Measurements from ENCODE around the gene WNT5A. TPM values are rescaled to one million over a fixed set of nuclear protein-coding genes. Genes with fewer than 3 reads are reported as not detected.

The WNT5A gene
- total RNA-seq, 1 experiment from 2014 or later = 1.1 TPM

- Histone ChIP-seq H3K9me3 (ENCODE audit: control insufficient read depth, low read depth, low read length) (no peaks in the 10 kb centered on the region), H3K18ac (ENCODE audit: insufficient read length, low read depth, low read length) (no peak overlapping the region), H4K91ac (ENCODE audit: insufficient read length, low read depth, low read length) (no peak overlapping the region), H2BK120ac (ENCODE audit: low read depth, low read length, poor library complexity, severe bottlenecking) (no peak overlapping the region), H3K9ac (ENCODE audit: extremely low read depth, insufficient read length, low read length) (no peak overlapping the region), H2BK15ac (ENCODE audit: low read depth, low read length) (no peak overlapping the region), H2AFZ (ENCODE audit: low read length) (no peak overlapping the region), H3K27ac (ENCODE audit: insufficient read length, low read depth, low read length) (no peak overlapping the region), H3T11ph (ENCODE audit: low read length) (no peak overlapping the region), H3K27me3 (ENCODE audit: insufficient read depth, low read length) (peaks cover 38% of the 10 kb centered on the region; the same call in 1 of the 2 replicates), H3K4me1 (ENCODE audit: insufficient read depth, low read length) (no peaks in the 10 kb centered on the region; the same call in 1 of the 2 replicates), H2BK12ac (ENCODE audit: insufficient read length, low read depth, low read length) (no peak overlapping the region), H4K5ac (ENCODE audit: insufficient read length, low read depth, low read length) (no peak overlapping the region), H3K23ac (ENCODE audit: insufficient read length, low read depth, low read length) (no peak overlapping the region), H3K56ac (ENCODE audit: insufficient read length, low read depth, low read length) (no peak overlapping the region), H4K20me1 (ENCODE audit: control insufficient read depth, insufficient read depth, insufficient read length) (no peaks in the 10 kb centered on the region), H4K8ac (replicated peaks; ENCODE audit: insufficient read length, low read depth, low read length) (no peak overlapping the region), H3K79me1 (ENCODE audit: insufficient read depth, low read depth, low read length, poor library complexity, severe bottlenecking) (no peaks in the 10 kb centered on the region), H3K23me2 (ENCODE audit: insufficient read length, low read depth, low read length, poor library complexity, severe bottlenecking) (peaks cover 54% of the 10 kb centered on the region), H2AK5ac (ENCODE audit: insufficient read length, low read length) (no peak overlapping the region), H2BK20ac (ENCODE audit: low read depth, low read length, poor library complexity, severe bottlenecking) (no peak overlapping the region), H2BK5ac (ENCODE audit: insufficient read length, low read length) (no peak overlapping the region), H3K79me2 (ENCODE audit: insufficient read depth, low read length) (no peaks in the 10 kb centered on the region), H3K4me2 (ENCODE audit: insufficient read depth, insufficient read length, low read length) (peak overlapping the region; percentile 70), H3K14ac (ENCODE audit: insufficient read depth, low read length) (no peak overlapping the region), H3K4ac (ENCODE audit: low read depth, low read length) (no peak overlapping the region)
- peak; percentile 54 for DNase-seq
- Mint-ChIP-seq H3K36me3 (ENCODE audit: insufficient read depth in 1 of 3, low read depth in 3 of 3) (peaks cover 0 to 2% (median 0%) of the 10 kb centered on the region in 3 experiments; a peak in 1 of 7 replicates), H3K27ac (no peak overlapping the region), H3K27me3 (ENCODE audit: low read depth) (peaks cover 96% of the 10 kb centered on the region), H3K9me3 (peaks cover 0 to 2% of the 10 kb centered on the region in 2 experiments; a peak in 3 of 5 replicates), H3K4me1 (peaks cover 43 to 48% of the 10 kb centered on the region in 2 experiments), H3K4me3 (peak overlapping the region; percentile 78 to 89)
- no peak for TF ChIP-seq CTCF (conservative IDR thresholded peaks at IDR 0.05)
- no CpG with 5 or more reads among the region's 30 CpGs for WGBS (ENCODE audit: extremely low coverage, insufficient read length, low lambda C conversion rate)
Measured at GRCh38 chr3:55488398-55489055, 1.4 kb upstream of the WNT5A start.

All from H9 (cell line).